HCT116 (cell line): Measurements from ENCODE around the gene RAPGEFL1. TPM values are rescaled to one million over a fixed set of nuclear protein-coding genes. Genes with fewer than 3 reads are reported as not detected.

Experiments used
- ATAC-seq: fragments of 200-7000 bp; cut with Tn5 transposase; 2 replicates; pipeline ENCODE4 v1.9.1; 2020; ENCODE audit warnings: mild to moderate bottlenecking, moderate library complexity
- BruUV-seq: library from RNA; stranded (reverse); fragments of 400-500 nt; replicated peaks from 2 replicates; lab custom pipeline; 2021; lab: Mats Ljungman, UMichigan
- CTCF ChIA-PET: fragments of 300-600 bp; sonication (Branson Sonifier 250); formaldehyde crosslinking; loops from one replicate; lab custom pipeline; 2021; ENCODE audit warnings: antibody characterized with exemption; lab: Charles Lee
- POLR2A ChIA-PET: fragments of 300-600, 350-600 bp; sonication (Branson Sonifier 250); formaldehyde crosslinking; loops from one replicate; lab custom pipeline; 2021; ENCODE audit warnings: antibody characterized with exemption; lab: Charles Lee
- RAD21 ChIA-PET, 2 experiments: fragments of 300-600 bp; sonication (Branson Sonifier 250); formaldehyde crosslinking; loops; one replicate each; lab custom pipeline; 2023; ENCODE audit warnings: low total read pairs in 2 of 2; ENCODE audit not compliant: uncharacterized antibody in 2 of 2, unreplicated experiment in 2 of 2, low non-redundant PET in 1 of 2; lab: Charles Lee
- DNase-seq: peaks from one replicate; pipeline ENCODE4 v3.0.0-alpha.2; 2010; ENCODE audit warnings: low read depth, low spot score
- H2AFZ ChIP-seq: fragments of 200-600 bp; shearing (Covaris generic), sonication (generic); 2 replicates; pipeline ENCODE4 v1.6.1; 2017; ENCODE audit warnings: low read depth, mixed run types, mixed read lengths, antibody characterized with exemption, low read length; ENCODE audit not compliant: poor library complexity, severe bottlenecking
- H3K27ac ChIP-seq: 2 replicates; pipeline ENCODE4 v1.5.1; 2012; ENCODE audit warnings: low read depth, low read length
- H3K27me3 ChIP-seq: fragments of 200-600 bp; sonication (generic); 2 replicates; pipeline ENCODE4 v1.6.1; 2016; ENCODE audit warnings: mixed run types, low read length, mixed read lengths; ENCODE audit not compliant: insufficient read depth
- H3K36me3 ChIP-seq, 2 experiments: fragments of 200-500 bp in 1 of 2; fragments of 200-600 bp in 1 of 2; sonication (Bioruptor generic) in 1 of 2; sonication (generic) in 1 of 2; 2 replicates each; pipeline versions ENCODE4 v1.5.1 to v1.6.1; 2014 to 2016; ENCODE audit warnings: low read length in 2 of 2, inconsistent platforms in 1 of 2, mixed read lengths in 1 of 2, mixed run types in 1 of 2; ENCODE audit not compliant: insufficient read depth in 2 of 2, control insufficient read depth in 1 of 2
- H3K4me1 ChIP-seq, 2 experiments: fragments of 200-600 bp in 1 of 2; sonication (generic) in 1 of 2; 2 replicates each; pipeline versions ENCODE4 v1.5.1 to v1.6.1; 2012 to 2017; ENCODE audit warnings: low read length in 2 of 2, inconsistent platforms in 1 of 2, mild to moderate bottlenecking in 1 of 2, mixed read lengths in 1 of 2, mixed run types in 1 of 2, moderate library complexity in 1 of 2; ENCODE audit not compliant: insufficient read depth in 2 of 2, control insufficient read depth in 1 of 2
- H3K4me2 ChIP-seq: fragments of 200-600 bp; sonication (generic); 2 replicates; pipeline ENCODE4 v1.6.1; 2017; ENCODE audit warnings: mixed run types, low read length, mixed read lengths
- H3K4me3 ChIP-seq, 2 experiments: fragments of 200-600 bp in 1 of 2; sonication (generic) in 1 of 2; replicated peaks in 1 of 2; 2 replicates each; pipeline ENCODE4 v1.5.1; 2011 to 2016; ENCODE audit warnings: low read length in 2 of 2, control low read depth in 1 of 2, low read depth in 1 of 2, mild to moderate bottlenecking in 1 of 2, mixed read lengths in 1 of 2, mixed run types in 1 of 2
- H3K79me2 ChIP-seq: fragments of 200-600 bp; sonication (generic); 2 replicates; pipeline ENCODE4 v1.6.1; 2017; ENCODE audit warnings: mild to moderate bottlenecking, mixed run types, low read length, moderate library complexity, mixed read lengths; ENCODE audit not compliant: insufficient read depth
- H3K9ac ChIP-seq: fragments of 200-600 bp; sonication (generic); 2 replicates; pipeline ENCODE4 v1.6.1; 2016; ENCODE audit warnings: low read length, mixed read lengths
- H3K9me2 ChIP-seq: fragments of 200-600 bp; sonication (generic), shearing (Covaris generic); 2 replicates; pipeline ENCODE4 v1.6.1; 2017; ENCODE audit warnings: mixed run types, mild to moderate bottlenecking, moderate library complexity; ENCODE audit not compliant: insufficient read depth
- H3K9me3 ChIP-seq, 2 experiments: fragments of 200-500 bp in 1 of 2; fragments of 200-600 bp in 1 of 2; sonication (Bioruptor generic) in 1 of 2; sonication (generic) in 1 of 2; 2 replicates each; pipeline ENCODE4 v1.6.1; 2014 to 2017; ENCODE audit warnings: low read length in 2 of 2, mixed read lengths in 2 of 2, inconsistent platforms in 1 of 2, low read depth in 1 of 2, mild to moderate bottlenecking in 1 of 2, mixed run types in 1 of 2, moderate library complexity in 1 of 2; ENCODE audit not compliant: control insufficient read depth in 1 of 2, insufficient read depth in 1 of 2
- H4K20me1 ChIP-seq: fragments of 200-600 bp; sonication (generic), shearing (Covaris generic); 2 replicates; pipeline ENCODE4 v1.6.1; 2017; ENCODE audit warnings: mixed run types, mild to moderate bottlenecking, moderate library complexity; ENCODE audit not compliant: insufficient read depth
- CBX3 ChIP-seq: IDR thresholded peaks from 2 replicates; pipeline ENCODE4 v1.6.1; 2012; ENCODE audit warnings: low read depth
- CEBPB ChIP-seq: IDR thresholded peaks from 2 replicates; pipeline ENCODE4 v1.6.1; 2012; ENCODE audit warnings: low read depth
- EGR1 ChIP-seq: IDR thresholded peaks from 2 replicates; pipeline ENCODE4 v1.6.1; 2012; ENCODE audit warnings: low read depth
- ELF1 ChIP-seq: IDR thresholded peaks from 2 replicates; pipeline ENCODE4 v1.6.1; 2012; ENCODE audit warnings: low read depth, borderline replicate concordance
- EZH2 ChIP-seq: fragments of 200-600 bp; sonication (generic); IDR thresholded peaks from 2 replicates; pipeline ENCODE4 v1.6.1; 2017; ENCODE audit warnings: antibody characterized with exemption, mixed run types
- EZH2phosphoT487 ChIP-seq: fragments of 200-600 bp; IDR thresholded peaks from 2 replicates; pipeline ENCODE4 v1.6.1; 2018; ENCODE audit warnings: antibody characterized with exemption, borderline replicate concordance
- FOSL1 ChIP-seq: IDR thresholded peaks from 2 replicates; pipeline ENCODE4 v1.6.1; 2012; ENCODE audit warnings: low read depth
- POLR2A ChIP-seq: IDR thresholded peaks from 2 replicates; pipeline ENCODE4 v1.7.0; 2011; ENCODE audit warnings: borderline replicate concordance; ENCODE audit not compliant: insufficient read depth, insufficient read length; ENCODE audit errors: extremely low read depth
- POLR2AphosphoS5 ChIP-seq: IDR thresholded peaks from 2 replicates; pipeline ENCODE4 v1.6.1; 2011; ENCODE audit warnings: mild to moderate bottlenecking, low read depth, low read length, moderate library complexity
- RAD21 ChIP-seq: IDR thresholded peaks from 2 replicates; pipeline ENCODE4 v1.6.1; 2012; ENCODE audit warnings: low read depth, mild to moderate bottlenecking
- SP1 ChIP-seq: IDR thresholded peaks from 2 replicates; pipeline ENCODE4 v1.6.1; 2012; ENCODE audit warnings: low read depth
- SRF ChIP-seq: IDR thresholded peaks from 2 replicates; pipeline ENCODE4 v1.6.1; 2012; ENCODE audit warnings: low read depth
- YY1 ChIP-seq: IDR thresholded peaks from 2 replicates; pipeline ENCODE4 v1.6.1; 2011; ENCODE audit warnings: low read length, low read depth, moderate library complexity, mild to moderate bottlenecking; ENCODE audit not compliant: insufficient replicate concordance; ENCODE audit errors: extremely low read depth
- ZFX ChIP-seq: fragments of 450-650 bp; IDR thresholded peaks from 2 replicates; pipeline ENCODE4 v1.6.1; 2017
- intact Hi-C: fragments of 100-400 bp; cut with micrococcal nuclease; formaldehyde crosslinking; loops from 2 replicates; pipeline ENCODE4 v1.10.0; 2022
- total RNA-seq: library from RNA; stranded (reverse); gene quantifications from one replicate; pipeline ENCODE4 v1.2.1, GENCODE V29; 2021; ENCODE audit not compliant: unreplicated experiment
- TF ChIP-seq, protein P1 (sequence below): IDR thresholded peaks from 2 replicates; pipeline ENCODE4 v1.6.1; 2011; ENCODE audit warnings: mild to moderate bottlenecking, low read length, moderate library complexity; ENCODE audit not compliant: insufficient replicate concordance; ENCODE audit errors: extremely low read depth
- TF ChIP-seq, protein P2 (sequence below): IDR thresholded peaks from 2 replicates; pipeline ENCODE4 v1.6.1; 2012
- TF ChIP-seq, protein P3 (sequence below): IDR thresholded peaks from 2 replicates; pipeline ENCODE4 v1.6.1; 2012
- TF ChIP-seq, protein P4 (sequence below): IDR thresholded peaks from 2 replicates; pipeline ENCODE4 v1.6.1; 2012; ENCODE audit warnings: low read depth

The RAPGEFL1 gene
- total RNA-seq, 1 experiment from 2014 or later: 9.7 TPM

DNA sequence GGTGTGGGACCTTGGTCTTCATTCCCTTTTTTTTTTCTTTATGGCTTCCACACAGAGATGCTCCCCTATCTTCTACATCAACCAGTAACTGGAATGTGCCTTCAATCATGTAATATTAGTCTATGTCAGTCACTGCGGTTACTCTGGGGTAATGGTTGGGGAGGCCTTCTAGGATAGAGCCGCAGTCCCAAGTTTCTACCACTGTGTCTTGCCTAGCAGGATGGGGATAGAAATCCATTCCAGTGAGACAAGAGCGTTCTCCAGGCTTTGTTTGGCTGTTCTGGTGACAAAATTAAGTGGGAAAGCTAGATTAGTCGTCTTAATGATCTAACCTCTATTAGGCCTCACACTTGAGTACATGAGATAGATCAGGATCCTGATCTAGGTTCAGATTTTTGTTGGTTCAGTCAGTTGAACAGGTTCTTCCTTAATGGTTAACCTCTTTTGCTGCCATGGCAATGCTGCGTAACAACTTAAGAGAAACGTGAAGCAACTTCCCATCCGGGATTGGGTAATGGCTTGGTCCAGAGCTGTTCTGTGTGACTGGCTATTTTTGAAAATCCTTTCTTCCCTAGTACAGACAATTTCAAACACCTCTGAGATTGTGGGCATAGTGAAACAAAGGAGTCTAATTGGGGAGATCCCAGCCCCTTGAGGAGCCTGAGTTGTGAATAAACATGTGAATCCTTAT is 46.8 kb upstream of the RAPGEFL1 start (continued):
- TF ChIP-seq, protein P1, sequence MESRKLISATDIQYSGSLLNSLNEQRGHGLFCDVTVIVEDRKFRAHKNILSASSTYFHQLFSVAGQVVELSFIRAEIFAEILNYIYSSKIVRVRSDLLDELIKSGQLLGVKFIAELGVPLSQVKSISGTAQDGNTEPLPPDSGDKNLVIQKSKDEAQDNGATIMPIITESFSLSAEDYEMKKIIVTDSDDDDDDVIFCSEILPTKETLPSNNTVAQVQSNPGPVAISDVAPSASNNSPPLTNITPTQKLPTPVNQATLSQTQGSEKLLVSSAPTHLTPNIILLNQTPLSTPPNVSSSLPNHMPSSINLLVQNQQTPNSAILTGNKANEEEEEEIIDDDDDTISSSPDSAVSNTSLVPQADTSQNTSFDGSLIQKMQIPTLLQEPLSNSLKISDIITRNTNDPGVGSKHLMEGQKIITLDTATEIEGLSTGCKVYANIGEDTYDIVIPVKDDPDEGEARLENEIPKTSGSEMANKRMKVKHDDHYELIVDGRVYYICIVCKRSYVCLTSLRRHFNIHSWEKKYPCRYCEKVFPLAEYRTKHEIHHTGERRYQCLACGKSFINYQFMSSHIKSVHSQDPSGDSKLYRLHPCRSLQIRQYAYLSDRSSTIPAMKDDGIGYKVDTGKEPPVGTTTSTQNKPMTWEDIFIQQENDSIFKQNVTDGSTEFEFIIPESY: no peak
- TF ChIP-seq CEBPB: no peak
- TF ChIP-seq ZFX: no peak
- TF ChIP-seq SP1: no peak
- no peak for TF ChIP-seq CBX3
- TF ChIP-seq EGR1: no peak
- no peak for TF ChIP-seq POLR2AphosphoS5
- TF ChIP-seq, protein P2, sequence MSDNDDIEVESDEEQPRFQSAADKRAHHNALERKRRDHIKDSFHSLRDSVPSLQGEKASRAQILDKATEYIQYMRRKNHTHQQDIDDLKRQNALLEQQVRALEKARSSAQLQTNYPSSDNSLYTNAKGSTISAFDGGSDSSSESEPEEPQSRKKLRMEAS: no peak
- TF ChIP-seq, protein P3, sequence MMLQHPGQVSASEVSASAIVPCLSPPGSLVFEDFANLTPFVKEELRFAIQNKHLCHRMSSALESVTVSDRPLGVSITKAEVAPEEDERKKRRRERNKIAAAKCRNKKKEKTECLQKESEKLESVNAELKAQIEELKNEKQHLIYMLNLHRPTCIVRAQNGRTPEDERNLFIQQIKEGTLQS: no peak
- no peak for TF ChIP-seq ELF1
- no peak for TF ChIP-seq YY1
- TF ChIP-seq, all 23 proteins: peak for 0

DNA sequence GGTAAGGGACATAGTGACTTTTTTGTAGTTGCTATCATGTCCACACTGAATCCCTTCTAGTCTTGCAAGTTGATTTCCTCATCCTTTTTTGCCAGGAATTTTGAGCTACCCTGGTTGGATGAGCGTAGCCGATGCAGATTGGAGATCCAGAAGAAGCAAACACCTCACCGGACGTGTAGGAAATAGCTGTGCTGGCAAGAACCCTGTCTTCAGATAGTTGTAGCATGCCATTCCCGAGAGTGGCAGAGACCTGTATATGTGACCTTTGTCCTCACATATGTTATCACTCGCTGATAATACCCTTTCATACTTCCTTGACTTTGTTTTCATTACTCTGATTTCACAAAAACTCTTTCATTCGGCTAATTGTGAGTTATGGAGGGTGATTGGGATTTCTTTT is 43.1 kb upstream of the RAPGEFL1 start:
- ATAC-seq (no peak), DNase-seq (no peak)
- Histone ChIP-seq H3K4me2 (no peak overlapping the region), H3K27me3 (no peaks in the 10 kb centered on the region), H3K4me1 (peaks cover 4 to 6% of the 10 kb centered on the region in 2 experiments; a peak in 3 of 4 replicates), H3K36me3 (peaks cover 45 to 54% of the 10 kb centered on the region in 2 experiments), H4K20me1 (no peaks in the 10 kb centered on the region), H3K27ac (no peak overlapping the region), H3K9me2 (no peaks in the 10 kb centered on the region), H3K4me3 (no peak overlapping the region), H3K9ac (no peak overlapping the region), H3K79me2 (peaks cover 36% of the 10 kb centered on the region), H3K9me3 (no peaks in the 10 kb centered on the region), H2AFZ (no peak overlapping the region)
- no TSS peak for BruUV-seq
- ChIA-PET CTCF (interaction anchor here (0.8 kb wide), 1 partner anchor 21 kb away, joined by 4 read pairs; no protein-coding TSS in a partner anchor), POLR2A (no interaction called here), RAD21 (no interaction called here)
- intact Hi-C loops: no loop called here
- TF ChIP-seq POLR2AphosphoS5 (no peak), EGR1 (no peak), SRF (no peak), ELF1 (no peak), RAD21 (no peak), EZH2phosphoT487 (no peak), EZH2 (no peak), CEBPB (no peak), POLR2A (no peak), SP1 (no peak), FOSL1 (no peak)
- TF ChIP-seq, protein P4, sequence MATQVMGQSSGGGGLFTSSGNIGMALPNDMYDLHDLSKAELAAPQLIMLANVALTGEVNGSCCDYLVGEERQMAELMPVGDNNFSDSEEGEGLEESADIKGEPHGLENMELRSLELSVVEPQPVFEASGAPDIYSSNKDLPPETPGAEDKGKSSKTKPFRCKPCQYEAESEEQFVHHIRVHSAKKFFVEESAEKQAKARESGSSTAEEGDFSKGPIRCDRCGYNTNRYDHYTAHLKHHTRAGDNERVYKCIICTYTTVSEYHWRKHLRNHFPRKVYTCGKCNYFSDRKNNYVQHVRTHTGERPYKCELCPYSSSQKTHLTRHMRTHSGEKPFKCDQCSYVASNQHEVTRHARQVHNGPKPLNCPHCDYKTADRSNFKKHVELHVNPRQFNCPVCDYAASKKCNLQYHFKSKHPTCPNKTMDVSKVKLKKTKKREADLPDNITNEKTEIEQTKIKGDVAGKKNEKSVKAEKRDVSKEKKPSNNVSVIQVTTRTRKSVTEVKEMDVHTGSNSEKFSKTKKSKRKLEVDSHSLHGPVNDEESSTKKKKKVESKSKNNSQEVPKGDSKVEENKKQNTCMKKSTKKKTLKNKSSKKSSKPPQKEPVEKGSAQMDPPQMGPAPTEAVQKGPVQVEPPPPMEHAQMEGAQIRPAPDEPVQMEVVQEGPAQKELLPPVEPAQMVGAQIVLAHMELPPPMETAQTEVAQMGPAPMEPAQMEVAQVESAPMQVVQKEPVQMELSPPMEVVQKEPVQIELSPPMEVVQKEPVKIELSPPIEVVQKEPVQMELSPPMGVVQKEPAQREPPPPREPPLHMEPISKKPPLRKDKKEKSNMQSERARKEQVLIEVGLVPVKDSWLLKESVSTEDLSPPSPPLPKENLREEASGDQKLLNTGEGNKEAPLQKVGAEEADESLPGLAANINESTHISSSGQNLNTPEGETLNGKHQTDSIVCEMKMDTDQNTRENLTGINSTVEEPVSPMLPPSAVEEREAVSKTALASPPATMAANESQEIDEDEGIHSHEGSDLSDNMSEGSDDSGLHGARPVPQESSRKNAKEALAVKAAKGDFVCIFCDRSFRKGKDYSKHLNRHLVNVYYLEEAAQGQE: no peak
